ENCODE measurements around the gene EEF1E1. TPM values are rescaled to one million over a fixed set of nuclear protein-coding genes. Genes with fewer than 3 reads are reported as not detected.

Gene EEF1E1
- polyA plus RNA-seq, 2 of the 4 experiments (the other 2 are of a cell fraction) = 119 to 122 TPM

GRCh38 chr6:8110725-8111124 is 8.4 kb upstream of the EEF1E1 start:
- no peak for ATAC-seq
- ChIA-PET POLR2A (no interaction called here), CTCF (interaction anchor here (0.6 kb wide), 1 partner anchor 9 kb away, joined by 3 read pairs; no protein-coding TSS in a partner anchor)
- 67% methylated on average over 1 of the region's 1 CpG for WGBS (ENCODE audit: missing lambda C conversion rate)
- DNase-seq (ENCODE audit: low read depth in 1 of 2, low spot score in 1 of 2) = no peak
- no peak for FAIRE-seq
- Histone ChIP-seq H3K9me3 (no peaks in the 10 kb centered on the region), H3K4me1 (peaks cover 18% of the 10 kb centered on the region), H3K4me2 (no peak overlapping the region), H3K27ac (no peak overlapping the region), H3K4me3 (no peak overlapping the region)
- no peak for TF ChIP-seq JUN (IDR thresholded peaks at IDR 0.05)
- TF ChIP-seq SMC3 (IDR thresholded peaks at IDR 0.05) = no peak
- TF ChIP-seq JUNB (IDR thresholded peaks at IDR 0.05) = no peak
- no peak for TF ChIP-seq TFCP2L1 (CRISPR knock-in tag; IDR thresholded peaks at IDR 0.05)
- no peak for TF ChIP-seq KDM5A (IDR thresholded peaks at IDR 0.05)
- no peak for TF ChIP-seq RNF2 (IDR thresholded peaks at IDR 0.05; ENCODE audit: borderline replicate concordance, low read depth)
- TF ChIP-seq PHF8 (IDR thresholded peaks at IDR 0.05; ENCODE audit: borderline replicate concordance, low read depth) = no peak
- no peak for TF ChIP-seq FOXS1 (CRISPR knock-in tag; IDR thresholded peaks at IDR 0.05)
- no peak for TF ChIP-seq HOXB13 (CRISPR knock-in tag; IDR thresholded peaks at IDR 0.05; ENCODE audit: low read depth)
- no peak for TF ChIP-seq HES2 (IDR thresholded peaks at IDR 0.05)
- TF ChIP-seq MAX (IDR thresholded peaks at IDR 0.05) = no peak

- TF ChIP-seq USF2 (IDR thresholded peaks at IDR 0.05) (no peak), ELK1 (IDR thresholded peaks at IDR 0.05; ENCODE audit: low read depth, low read length) (no peak), POLR2A (IDR thresholded peaks at IDR 0.05; ENCODE audit: low read length) (no peak), TP53 (CRISPR knock-in tag; IDR thresholded peaks at IDR 0.05) (no peak), REST (IDR thresholded peaks at IDR 0.05) (no peak), CBX2 (IDR thresholded peaks at IDR 0.05; ENCODE audit: borderline replicate concordance, low read depth) (no peak), TFCP2L1 (CRISPR knock-in tag; IDR thresholded peaks at IDR 0.05) (no peak), MAX (IDR thresholded peaks at IDR 0.05) (no peak), CEBPB (IDR thresholded peaks at IDR 0.05) (no peak), MYC (IDR thresholded peaks at IDR 0.05; ENCODE audit: borderline replicate concordance, low read length) (no peak), EP300 (IDR thresholded peaks at IDR 0.05) (no peak), CBX8 (IDR thresholded peaks at IDR 0.05) (no peak)
- ATAC-seq (no peak), DNase-seq (ENCODE audit: low read depth in 1 of 2, low spot score in 1 of 2) (no peak), FAIRE-seq (no peak)
- H3K4me1 ChIP-seq = peaks cover 18% of the 10 kb centered on the region
- WGBS (ENCODE audit: missing lambda C conversion rate) = 83% methylated on average over 4 of the region's 4 CpGs
- H3K4me2 ChIP-seq = no peak overlapping the region
- H3K9me3 ChIP-seq = no peaks in the 10 kb centered on the region
- CTCF ChIA-PET = interaction anchor here (0.6 to 0.9 kb wide), 2 partner anchors 9 to 17 kb away, joined by 3 read pairs; no protein-coding TSS in a partner anchor
- H3K27ac ChIP-seq = no peak overlapping the region
- POLR2A ChIA-PET = no interaction called here
- H3K4me3 ChIP-seq = no peak overlapping the region
Measured at GRCh38 chr6:8110117-8110721, 7.9 kb upstream of the EEF1E1 start.

Data from A549 (cell line).